GM18502 (cell line): Measurements from ENCODE around the gene TAF4.

Experiments used
- ATAC-seq: cut with Tn5 transposase; IDR thresholded peaks from one replicate; pipeline ENCODE4 v1.9.1; 2021; ENCODE audit warnings: mild to moderate bottlenecking; ENCODE audit not compliant: unreplicated experiment, poor library complexity

Gene TAF4

GRCh38 chr20:62025832-62026563, 39.7 kb downstream of the TAF4 start:
- ATAC-seq = no peak

GRCh38 chr20:62025394-62025793, 40.3 kb downstream of the TAF4 start:
- no peak for ATAC-seq

- no peak for ATAC-seq
Measured at GRCh38 chr20:62023935-62024334, 41.7 kb downstream of the TAF4 start.

GRCh38 chr20:62022575-62023139, 43.0 kb downstream of the TAF4 start:
- no peak for ATAC-seq

- ATAC-seq = no peak
Measured at GRCh38 chr20:62021793-62022385, 43.8 kb downstream of the TAF4 start.

- ATAC-seq = no peak
Measured at GRCh38 chr20:62020935-62021701, 44.6 kb downstream of the TAF4 start.

- no peak for ATAC-seq
Measured at GRCh38 chr20:62019881-62020492, 45.7 kb downstream of the TAF4 start.

- ATAC-seq = no peak
Measured at GRCh38 chr20:62019144-62019805, 46.4 kb downstream of the TAF4 start.

GRCh38 chr20:62018437-62019143, 47.1 kb downstream of the TAF4 start:
- no peak for ATAC-seq

GRCh38 chr20:62015540-62016288, 50.0 kb downstream of the TAF4 start:
- no peak for ATAC-seq

GRCh38 chr20:62014889-62015537, 50.7 kb downstream of the TAF4 start:
- ATAC-seq = no peak

GRCh38 chr20:62014488-62014775, 51.2 kb downstream of the TAF4 start:
- no peak for ATAC-seq

- no peak for ATAC-seq
Measured at GRCh38 chr20:62012631-62013030, 53.0 kb downstream of the TAF4 start.

GRCh38 chr20:62011938-62012534, 53.6 kb downstream of the TAF4 start:
- no peak for ATAC-seq

GRCh38 chr20:62011403-62011790, 54.3 kb downstream of the TAF4 start:
- ATAC-seq = no peak

GRCh38 chr20:62010551-62011402, 54.9 kb downstream of the TAF4 start:
- no peak for ATAC-seq

- ATAC-seq = no peak
Measured at GRCh38 chr20:62009869-62010445, 55.7 kb downstream of the TAF4 start.
